HG02623 (cell line): Measurements from ENCODE around the gene CDX1.

Source experiments
- ATAC-seq: cut with Tn5 transposase; IDR thresholded peaks from one replicate; pipeline ENCODE4 v1.9.1; 2021; ENCODE audit warnings: moderate library complexity; ENCODE audit not compliant: unreplicated experiment

The CDX1 gene

GRCh38 chr5:150181027-150181426 is 14.4 kb downstream of the CDX1 start:
- no peak for ATAC-seq

- ATAC-seq, result no peak
Observed at GRCh38 chr5:150181766-150182545, 15.4 kb downstream of the CDX1 start.

- ATAC-seq, result no peak
Observed at GRCh38 chr5:150182774-150183173, 16.2 kb downstream of the CDX1 start.

GRCh38 chr5:150183436-150183835 is 16.9 kb downstream of the CDX1 start:
- ATAC-seq, result no peak

GRCh38 chr5:150184006-150184405 is 17.4 kb downstream of the CDX1 start:
- no peak for ATAC-seq

- no peak for ATAC-seq
Observed at GRCh38 chr5:150184990-150185912, 18.7 kb downstream of the CDX1 start.

GRCh38 chr5:150186137-150186536 is 19.6 kb downstream of the CDX1 start:
- ATAC-seq, result no peak

- ATAC-seq, result no peak
Observed at GRCh38 chr5:150186897-150187296, 20.3 kb downstream of the CDX1 start.

GRCh38 chr5:150188146-150188842 is 21.7 kb downstream of the CDX1 start:
- no peak for ATAC-seq

GRCh38 chr5:150189326-150189725 is 22.7 kb downstream of the CDX1 start:
- no peak for ATAC-seq

- ATAC-seq, result no peak
Observed at GRCh38 chr5:150189728-150190502, 23.3 kb downstream of the CDX1 start, which contains the start of gene SLC6A7. SLC6A7 (plus strand) TSS chr5:150190062; CDS start chr5:150190328, 266 bp downstream.

- ATAC-seq, result no peak
Observed at GRCh38 chr5:150190503-150190979, 24.0 kb downstream of the CDX1 start.

GRCh38 chr5:150190987-150191386 is 24.4 kb downstream of the CDX1 start:
- no peak for ATAC-seq

GRCh38 chr5:150192462-150192861 is 25.9 kb downstream of the CDX1 start:
- no peak for ATAC-seq

- no peak for ATAC-seq
Observed at GRCh38 chr5:150195736-150196485, 29.3 kb downstream of the CDX1 start.

GRCh38 chr5:150196514-150196913 is 29.9 kb downstream of the CDX1 start:
- no peak for ATAC-seq

GRCh38 chr5:150196986-150197385 is 30.4 kb downstream of the CDX1 start:
- ATAC-seq, result no peak

- no peak for ATAC-seq
Observed at GRCh38 chr5:150197476-150197875, 30.9 kb downstream of the CDX1 start.

GRCh38 chr5:150202501-150202900 is 35.9 kb downstream of the CDX1 start:
- no peak for ATAC-seq
